CD4-positive, alpha-beta T cell (primary cell): Measurements from ENCODE around the gene ADCY2. TPM values are rescaled to one million over a fixed set of nuclear protein-coding genes. Genes with fewer than 3 reads are reported as not detected.
"Not testable (repeated sequence)": the region's sequence is repeated elsewhere in the genome, so short reads cannot be mapped to it uniquely, and the experiment has no call there.

Experiments
- ATAC-seq: fragments of 200-7000 bp; cut with Tn5 transposase; one replicate; pipeline ENCODE4 v1.10.0; 2022; ENCODE audit warnings: mild to moderate bottlenecking; ENCODE audit not compliant: poor library complexity
- CTCF ChIA-PET: fragments of 350-600 bp; sonication (Branson Sonifier 250); formaldehyde crosslinking; loops from one replicate; lab custom pipeline; 2021; ENCODE audit warnings: antibody characterized with exemption, inconsistent platforms; lab: Charles Lee
- POLR2A ChIA-PET: fragments of 350-600 bp; sonication (Branson Sonifier 250); formaldehyde crosslinking; loops from one replicate; lab custom pipeline; 2021; ENCODE audit warnings: antibody characterized with exemption, inconsistent platforms; lab: Charles Lee
- DNase-seq, 14 experiments: peaks; one replicate each; pipeline ENCODE4 v3.0.0-alpha.2; 2013 to 2020; ENCODE audit warnings: mixed read lengths in 2 of 14
- H3K27ac ChIP-seq, 2 donors: one replicate each; pipeline versions ENCODE4 v1.5.1 to v1.7.0; 2013; ENCODE audit warnings: low read length in 2 of 2, low read depth in 1 of 2, mild to moderate bottlenecking in 1 of 2
- H3K27me3 ChIP-seq, 2 experiments: 1 replicate in 1 of 2; 2 replicates in 1 of 2; pipeline versions ENCODE4 v1.6.1 to v1.7.0; 2013; ENCODE audit warnings: low read length in 2 of 2, control low read depth in 1 of 2, mild to moderate bottlenecking in 1 of 2, moderate library complexity in 1 of 2; ENCODE audit not compliant: insufficient read depth in 2 of 2, control insufficient read depth in 1 of 2
- H3K36me3 ChIP-seq: one replicate; pipeline ENCODE4 v1.6.1; 2013; ENCODE audit warnings: low read length, control low read depth; ENCODE audit not compliant: insufficient read depth
- H3K4me1 ChIP-seq: one replicate; pipeline ENCODE4 v1.6.1; 2013; ENCODE audit warnings: low read length, control low read depth; ENCODE audit not compliant: insufficient read depth
- H3K4me3 ChIP-seq: one replicate; pipeline ENCODE4 v1.5.1; 2013; ENCODE audit warnings: mild to moderate bottlenecking, low read length, moderate library complexity
- H3K9me3 ChIP-seq, 2 experiments: 1 replicate in 1 of 2; 2 replicates in 1 of 2; pipeline versions ENCODE4 v1.6.1 to v1.7.0; 2013; ENCODE audit warnings: low read length in 2 of 2, mild to moderate bottlenecking in 2 of 2, control low read depth in 1 of 2, moderate library complexity in 1 of 2; ENCODE audit not compliant: control insufficient read depth in 1 of 2, insufficient read depth in 1 of 2
- H3K27ac Mint-ChIP-seq: one replicate; pipeline ENCODE4 v1.8.0; 2020; ENCODE audit warnings: mixed read lengths
- H3K27me3 Mint-ChIP-seq: one replicate; pipeline ENCODE4 v1.8.0; 2021; ENCODE audit warnings: mixed read lengths
- H3K36me3 Mint-ChIP-seq: one replicate; pipeline ENCODE4 v1.8.0; 2021; ENCODE audit warnings: low read depth, mixed read lengths
- H3K4me1 Mint-ChIP-seq: one replicate; pipeline ENCODE4 v1.8.0; 2021; ENCODE audit warnings: low read depth, mixed read lengths
- H3K4me3 Mint-ChIP-seq: one replicate; pipeline ENCODE4 v1.8.0; 2020; ENCODE audit warnings: mild to moderate bottlenecking, mixed read lengths
- H3K9me3 Mint-ChIP-seq: one replicate; pipeline ENCODE4 v1.8.0; 2020; ENCODE audit warnings: mixed read lengths
- intact Hi-C, 2 experiments: fragments of 100-400 bp; cut with DNase I in 1 of 2; cut with micrococcal nuclease in 1 of 2; formaldehyde crosslinking; loops; one replicate each; pipeline versions ENCODE4 v1.15.1 to v1.9.0; 2023 to 2025; cut with DNase I, micrococcal nuclease
- total RNA-seq, 174 experiments: library from RNA in 2 of 174; stranded (reverse) in 2 of 174; gene quantifications; one replicate each; pipeline ENCODE4 v1.2.3 and lab custom pipeline; 2021 to 2026
- TF ChIP-seq, protein P1 (sequence below): fragments of 200-600 bp; IDR thresholded peaks from one replicate; pipeline ENCODE4 v1.8.0; 2022; ENCODE audit warnings: antibody characterized with exemption, mild to moderate bottlenecking

ADCY2 gene
- total RNA-seq, 2 experiments from 2014 or later, result not detected

DNA sequence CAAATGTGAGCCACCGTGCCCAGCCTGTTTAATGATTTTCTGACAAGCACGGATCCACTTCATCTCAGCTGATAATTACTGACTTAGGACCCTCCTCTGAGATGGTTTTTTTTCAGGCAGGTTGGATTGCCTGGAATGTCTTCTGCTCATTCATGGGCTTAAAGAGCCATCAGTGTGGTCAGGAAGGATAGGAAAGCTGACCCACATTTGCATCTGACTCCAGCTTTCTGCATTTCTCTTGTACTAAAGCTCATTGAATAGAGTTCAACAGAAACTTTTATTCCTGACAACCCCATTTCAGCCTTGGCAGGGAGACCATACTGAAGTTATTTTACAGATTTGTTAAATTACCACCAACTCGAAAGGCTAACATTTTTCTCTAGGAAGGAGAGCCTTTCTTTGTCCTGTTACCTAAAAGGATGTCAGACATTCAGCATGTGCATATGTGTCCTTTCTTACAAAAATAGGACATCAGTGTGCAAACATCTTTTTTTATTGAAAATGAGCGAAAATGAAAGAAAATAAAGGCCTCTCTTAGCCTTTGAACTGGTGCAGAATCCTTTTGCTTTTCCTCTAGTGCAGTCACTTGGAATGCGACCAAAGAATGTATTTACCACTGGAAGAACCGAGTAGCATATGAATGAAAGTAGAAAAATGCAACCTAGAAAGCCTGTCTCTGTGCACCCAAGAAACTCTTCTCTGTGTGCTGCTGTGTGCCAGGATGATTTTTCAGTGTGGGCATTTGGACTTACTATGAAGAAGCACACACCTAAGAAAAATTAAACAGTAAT, 26.6 kb downstream of the ADCY2 start:
- POLR2A ChIA-PET, result no interaction called here
- Histone ChIP-seq H3K4me1 (no peaks in the 10 kb centered on the region), H3K36me3 (no peaks in the 10 kb centered on the region), H3K4me3 (no peak overlapping the region), H3K9me3 (peaks cover 0 to 3% of the 10 kb centered on the region in 2 experiments), H3K27ac (no peak overlapping the region), H3K27me3 (no peaks in the 10 kb centered on the region)
- no peaks in the 10 kb centered on the region for H3K9me3 Mint-ChIP-seq
- intact Hi-C loops, result no loop called here
- TF ChIP-seq, protein P1, sequence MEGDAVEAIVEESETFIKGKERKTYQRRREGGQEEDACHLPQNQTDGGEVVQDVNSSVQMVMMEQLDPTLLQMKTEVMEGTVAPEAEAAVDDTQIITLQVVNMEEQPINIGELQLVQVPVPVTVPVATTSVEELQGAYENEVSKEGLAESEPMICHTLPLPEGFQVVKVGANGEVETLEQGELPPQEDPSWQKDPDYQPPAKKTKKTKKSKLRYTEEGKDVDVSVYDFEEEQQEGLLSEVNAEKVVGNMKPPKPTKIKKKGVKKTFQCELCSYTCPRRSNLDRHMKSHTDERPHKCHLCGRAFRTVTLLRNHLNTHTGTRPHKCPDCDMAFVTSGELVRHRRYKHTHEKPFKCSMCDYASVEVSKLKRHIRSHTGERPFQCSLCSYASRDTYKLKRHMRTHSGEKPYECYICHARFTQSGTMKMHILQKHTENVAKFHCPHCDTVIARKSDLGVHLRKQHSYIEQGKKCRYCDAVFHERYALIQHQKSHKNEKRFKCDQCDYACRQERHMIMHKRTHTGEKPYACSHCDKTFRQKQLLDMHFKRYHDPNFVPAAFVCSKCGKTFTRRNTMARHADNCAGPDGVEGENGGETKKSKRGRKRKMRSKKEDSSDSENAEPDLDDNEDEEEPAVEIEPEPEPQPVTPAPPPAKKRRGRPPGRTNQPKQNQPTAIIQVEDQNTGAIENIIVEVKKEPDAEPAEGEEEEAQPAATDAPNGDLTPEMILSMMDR, result no peak
- H3K27me3 Mint-ChIP-seq, result peaks cover 28% of the 10 kb centered on the region
- CTCF ChIA-PET, result no interaction called here
- H3K4me1 Mint-ChIP-seq, result no peaks in the 10 kb centered on the region
- H3K36me3 Mint-ChIP-seq, result no peaks in the 10 kb centered on the region
- H3K27ac Mint-ChIP-seq, result no peak overlapping the region
- ATAC-seq (no peak), DNase-seq (no peak)
- H3K4me3 Mint-ChIP-seq, result no peak overlapping the region

DNA sequence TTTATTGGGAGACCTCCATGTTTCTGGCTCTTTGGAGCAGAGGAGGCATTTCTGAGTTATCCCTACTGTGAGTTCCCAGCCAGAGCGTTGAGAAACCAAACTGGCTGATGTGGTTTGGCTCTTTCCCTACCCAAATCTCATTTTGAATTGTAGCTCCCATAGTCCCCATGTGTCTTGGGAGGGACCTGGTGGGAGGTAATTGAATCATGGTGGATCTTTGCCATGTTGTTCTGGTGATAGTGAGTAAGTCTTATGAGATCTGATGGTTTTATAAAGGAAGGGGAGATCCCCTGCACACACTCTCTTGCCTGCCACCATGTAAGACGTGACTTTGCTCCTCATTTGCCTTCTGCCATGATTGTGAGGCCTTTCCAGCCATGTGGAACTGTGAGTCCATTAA, 27.3 kb downstream of the ADCY2 start:
- H3K4me1 ChIP-seq, H3K27ac ChIP-seq, H3K9me3 ChIP-seq, H3K4me3 ChIP-seq, H3K4me3 Mint-ChIP-seq, intact Hi-C loops, H3K27me3 ChIP-seq, H3K27ac Mint-ChIP-seq, H3K9me3 Mint-ChIP-seq, H3K4me1 Mint-ChIP-seq, DNase-seq, POLR2A ChIA-PET, CTCF ChIA-PET, H3K36me3 ChIP-seq, ATAC-seq, H3K36me3 Mint-ChIP-seq: not testable (repeated sequence)
- H3K27me3 Mint-ChIP-seq, result peaks cover 33% of the 10 kb centered on the region

DNA sequence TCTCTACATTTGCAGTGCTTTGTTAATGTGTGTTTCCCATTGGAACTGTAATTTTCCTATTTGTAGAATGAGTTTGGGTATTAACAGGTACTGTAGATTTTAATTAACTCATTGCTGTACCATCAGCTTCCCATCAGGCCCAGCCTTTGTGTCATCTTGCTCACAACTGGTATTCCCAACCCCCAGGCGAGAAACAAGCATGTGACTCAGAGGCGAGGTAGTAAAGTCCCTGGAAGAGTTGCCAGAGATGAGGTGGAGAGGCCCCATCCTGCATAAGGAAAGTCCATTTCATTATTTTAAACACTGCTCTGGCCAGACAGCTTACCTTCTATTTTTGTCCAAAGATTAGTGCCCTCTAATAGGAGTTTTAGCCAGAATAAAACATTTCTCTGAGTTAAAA, 29.9 kb downstream of the ADCY2 start:
- H3K27ac Mint-ChIP-seq, result no peak overlapping the region
- TF ChIP-seq, protein P1, result no peak
- ATAC-seq (no peak), DNase-seq (no peak)
- no peaks in the 10 kb centered on the region for H3K9me3 Mint-ChIP-seq
- Histone ChIP-seq H3K4me3 (no peak overlapping the region), H3K27me3 (no peaks in the 10 kb centered on the region), H3K36me3 (no peaks in the 10 kb centered on the region), H3K9me3 (peaks cover 0 to 3% of the 10 kb centered on the region in 2 experiments), H3K4me1 (no peaks in the 10 kb centered on the region), H3K27ac (no peak overlapping the region)
- ChIA-PET POLR2A (no interaction called here), CTCF (no interaction called here)
- H3K27me3 Mint-ChIP-seq, result peaks cover 23% of the 10 kb centered on the region
- H3K36me3 Mint-ChIP-seq, result no peaks in the 10 kb centered on the region
- no peak overlapping the region for H3K4me3 Mint-ChIP-seq
- H3K4me1 Mint-ChIP-seq, result no peaks in the 10 kb centered on the region
- intact Hi-C loops, result no loop called here

DNA sequence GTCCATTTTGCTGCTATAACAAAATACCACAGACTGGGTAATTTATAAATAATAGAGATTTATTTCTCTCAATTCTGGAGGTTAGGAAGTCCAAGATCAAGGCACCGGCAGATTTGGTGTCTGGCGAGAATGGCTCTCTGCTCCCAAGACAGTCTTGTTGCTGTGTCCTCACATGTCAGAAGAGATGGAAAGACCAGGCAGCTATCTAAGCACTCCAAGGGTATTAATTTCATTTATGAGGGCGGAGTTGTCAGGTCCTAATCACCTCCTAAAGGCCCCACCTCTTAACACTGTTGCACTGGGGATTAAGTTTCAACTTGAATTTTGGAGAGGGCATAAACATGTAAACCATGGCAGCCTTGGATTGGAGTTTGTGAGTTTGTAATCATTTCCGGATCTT, 30.3 kb downstream of the ADCY2 start:
- ATAC-seq (no peak), DNase-seq (no peak)
- H3K9me3 ChIP-seq, result peaks cover 0 to 3% of the 10 kb centered on the region in 2 experiments
- TF ChIP-seq, protein P1, result no peak
- no peaks in the 10 kb centered on the region for H3K36me3 ChIP-seq
- no peak overlapping the region for H3K4me3 ChIP-seq
- H3K4me3 Mint-ChIP-seq, result no peak overlapping the region
- no peak overlapping the region for H3K27ac Mint-ChIP-seq
- CTCF ChIA-PET, result no interaction called here
- intact Hi-C loops, result no loop called here
- H3K36me3 Mint-ChIP-seq, result no peaks in the 10 kb centered on the region
- H3K27ac ChIP-seq, result no peak overlapping the region
- H3K27me3 Mint-ChIP-seq, result peaks cover 20% of the 10 kb centered on the region
- no peaks in the 10 kb centered on the region for H3K9me3 Mint-ChIP-seq
- no peaks in the 10 kb centered on the region for H3K4me1 Mint-ChIP-seq
- POLR2A ChIA-PET, result no interaction called here
- no peaks in the 10 kb centered on the region for H3K27me3 ChIP-seq
- no peaks in the 10 kb centered on the region for H3K4me1 ChIP-seq
